HepG2 (cell line): ENCODE data around the gene OR4D9. TPM values are rescaled to one million over a fixed set of nuclear protein-coding genes. Genes with fewer than 3 reads are reported as not detected.

Experiments
- AKAP8 ChIP-seq: sonication (generic); formaldehyde crosslinking; IDR thresholded peaks from 2 replicates; pipeline ENCODE4 v1.5.1; 2020; ENCODE audit warnings: mild to moderate bottlenecking, missing genetic modification reagents
- CCDC6 ChIP-seq: sonication (generic); formaldehyde crosslinking; IDR thresholded peaks from 2 replicates; pipeline ENCODE4 v1.8.1; 2022; ENCODE audit warnings: mild to moderate bottlenecking, missing genetic modification reagents, moderate library complexity
- CEBPG ChIP-seq: IDR thresholded peaks from 2 replicates; pipeline ENCODE4 v1.6.1; 2016
- CENPBD1 ChIP-seq: sonication (generic); formaldehyde crosslinking; IDR thresholded peaks from 2 replicates; pipeline ENCODE4 v1.8.0; 2022; ENCODE audit warnings: missing genetic modification reagents, low read depth, mild to moderate bottlenecking, borderline replicate concordance
- EP300 ChIP-seq, 3 experiments: sonication (generic) in 1 of 3; formaldehyde crosslinking in 1 of 3; IDR thresholded peaks; 2 replicates each; pipeline versions ENCODE4 v1.5.1 to v1.6.1; 2011 to 2020; ENCODE audit warnings: low read depth in 2 of 3, low read length in 2 of 3, borderline replicate concordance in 1 of 3, improper control_type of control experiment in 1 of 3, mild to moderate bottlenecking in 1 of 3, missing genetic modification reagents in 1 of 3, moderate library complexity in 1 of 3
- LCORL ChIP-seq, 2 experiments: fragments of 450-650 bp in 1 of 2; sonication (generic) in 1 of 2; formaldehyde crosslinking in 1 of 2; IDR thresholded peaks; 2 replicates each; pipeline versions ENCODE4 v1.5.0 to v1.6.1; 2017 to 2020; ENCODE audit warnings: antibody characterized with exemption in 1 of 2, missing genetic modification reagents in 1 of 2
- PHF5A ChIP-seq: IDR thresholded peaks from one replicate; pipeline ENCODE4 v1.6.1; 2018; ENCODE audit warnings: low read depth, missing genetic modification reagents; ENCODE audit not compliant: unreplicated experiment
- ZBTB26 ChIP-seq: IDR thresholded peaks from 2 replicates; pipeline ENCODE4 v1.6.1; 2016; ENCODE audit warnings: missing compliant biosample characterization, missing genetic modification reagents, borderline replicate concordance
- ZNF253 ChIP-seq: sonication (generic); formaldehyde crosslinking; IDR thresholded peaks from 2 replicates; pipeline ENCODE4 v1.8.0; 2022; ENCODE audit warnings: mild to moderate bottlenecking, missing genetic modification reagents, borderline replicate concordance
- ZNF275 ChIP-seq: sonication (generic); formaldehyde crosslinking; IDR thresholded peaks from 2 replicates; pipeline ENCODE4 v1.8.0; 2022; ENCODE audit warnings: missing genetic modification reagents, mild to moderate bottlenecking, inconsistent platforms, borderline replicate concordance
- ZNF280B ChIP-seq: sonication (generic); formaldehyde crosslinking; IDR thresholded peaks from 2 replicates; pipeline ENCODE4 v1.5.0; 2020; ENCODE audit warnings: missing genetic modification reagents, mild to moderate bottlenecking, borderline replicate concordance
- ZNF567 ChIP-seq: sonication (generic); formaldehyde crosslinking; IDR thresholded peaks from 2 replicates; pipeline ENCODE4 v1.8.1; 2023; ENCODE audit warnings: mild to moderate bottlenecking, missing genetic modification reagents, borderline replicate concordance
- ZNF891 ChIP-seq: sonication (generic); formaldehyde crosslinking; IDR thresholded peaks from 2 replicates; pipeline ENCODE4 v1.5.0; 2020; ENCODE audit warnings: mild to moderate bottlenecking, missing genetic modification reagents
- polyA plus RNA-seq, 8 experiments: library from polyadenylated mRNA; depleted of rRNA in 3 of 8; stranded (reverse) in 7 of 8; unstranded in 1 of 8; fragments of >200 nt; fragmentation: Illumina TruSeq in 4 of 8; extraction: Trizol in 4 of 8; gene quantifications; 2 replicates each; pipeline versions ENCODE4 v1.2.1 to v1.2.3, GENCODE V29; 2011 to 2016; ENCODE audit warnings: low read depth in 4 of 8, missing spikeins in 1 of 8, mixed read lengths in 1 of 8; ENCODE audit not compliant: insufficient read depth in 1 of 8
- total RNA-seq, 5 experiments: library from RNA; depleted of rRNA; stranded (reverse); fragments of >200 nt; fragmentation: Illumina TruSeq; extraction: Trizol; gene quantifications; 2 replicates each; pipeline ENCODE4 v1.2.3, GENCODE V29; 2016; ENCODE audit warnings: low read depth in 1 of 5
- TF ChIP-seq, protein P1 (sequence below): sonication (generic); formaldehyde crosslinking; IDR thresholded peaks from 2 replicates; pipeline ENCODE4 v1.5.0; 2020; ENCODE audit warnings: missing genetic modification reagents

The OR4D9 gene
- total and polyA plus RNA-seq, 2 of the 13 experiments (the other 11 are each of a cell fraction or from before 2014, with no cell fraction given) = not detected

DNA sequence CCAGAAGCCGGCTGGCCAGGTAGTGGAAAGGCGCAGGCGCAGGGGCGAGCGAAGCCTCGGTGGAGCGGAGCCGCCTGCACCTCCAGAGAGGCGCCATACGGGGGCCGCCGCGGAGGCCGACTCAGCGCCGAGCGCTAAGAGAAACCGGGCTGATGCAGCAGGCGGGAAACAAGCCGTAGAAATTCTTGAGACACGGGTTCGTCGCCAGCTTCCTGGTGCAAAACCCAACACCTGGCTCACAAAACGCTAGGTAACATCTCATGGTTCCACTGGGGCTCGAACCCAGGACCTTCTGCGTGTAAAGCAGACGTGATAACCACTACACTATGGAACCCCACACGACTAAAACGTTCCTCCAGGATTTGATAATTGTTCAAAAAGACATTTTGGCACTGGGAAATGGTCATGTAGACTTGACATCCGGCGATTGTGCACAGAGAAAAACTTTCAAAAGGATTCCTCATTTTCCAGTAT, 39.1 kb downstream of the OR4D9 start (continued):
- TF ChIP-seq ZNF280B (CRISPR knock-in tag) (no peak), CENPBD1 (no peak), ZBTB26 (CRISPR knock-in tag) (no peak), ZNF891 (peak; percentile 45; the same call in 1 of the 2 replicates), EP300 (IDR thresholded peaks at IDR 0.05; ENCODE audit: low read depth in 2 of 2, low read length in 2 of 2) (0 out of 4 replicates have a peak, but pooled peaks of 1 of the 2 experiments have one; percentile 10), EP300 (CRISPR knock-in tag; IDR thresholded peaks at IDR 0.05; ENCODE audit: borderline replicate concordance) (no peak), ZNF253 (CRISPR knock-in tag) (no peak; the same call in 1 of the 2 replicates), LCORL (IDR thresholded peaks at IDR 0.05) (peak; percentile 38; the same call in 1 of the 2 replicates), LCORL (CRISPR knock-in tag; IDR thresholded peaks at IDR 0.05) (peak; percentile 37; the same call in 1 of the 2 replicates), CEBPG (peak; percentile 53; the same call in 1 of the 2 replicates), AKAP8 (CRISPR knock-in tag) (0 out of 2 replicates have a peak, but pooled peaks have one; percentile 36), PHF5A (CRISPR knock-in tag) (peak; percentile 67), CCDC6 (CRISPR knock-in tag) (peak; percentile 66; the same call in 1 of the 2 replicates), ZNF275 (CRISPR knock-in tag) (0 out of 2 replicates have a peak, but pooled peaks have one; percentile 29), ZNF567 (CRISPR knock-in tag) (no peak)
- TF ChIP-seq, protein P1, sequence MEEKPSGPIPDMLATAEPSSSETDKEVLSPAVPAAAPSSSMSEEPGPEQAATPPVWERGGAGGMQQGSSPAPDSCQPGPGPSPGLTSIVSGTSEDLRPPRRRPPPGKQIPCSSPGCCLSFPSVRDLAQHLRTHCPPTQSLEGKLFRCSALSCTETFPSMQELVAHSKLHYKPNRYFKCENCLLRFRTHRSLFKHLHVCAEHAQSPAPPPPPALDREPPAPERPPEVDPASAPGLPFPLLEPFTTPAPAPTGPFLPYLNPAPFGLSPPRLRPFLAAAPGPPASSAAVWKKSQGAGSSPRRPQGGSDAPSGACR (CRISPR knock-in tag) = peak; percentile 76; the same call in 1 of the 2 replicates
